HepG2 (cell line): ENCODE data around the gene BOLL. TPM values are rescaled to one million over a fixed set of nuclear protein-coding genes. Genes with fewer than 3 reads are reported as not detected.

Source experiments
- ATAC-seq: fragments of 200-7000 bp; cut with Tn5 transposase; 3 replicates; pipeline ENCODE4 v1.9.1; 2020; ENCODE audit warnings: mild to moderate bottlenecking, moderate library complexity
- BruUV-seq: library from RNA; stranded (reverse); fragments of 400-500 nt; replicated peaks from 2 replicates; lab custom pipeline; 2021; lab: Mats Ljungman, UMichigan
- CTCF ChIA-PET: fragments of 300-600 bp; formaldehyde crosslinking; extraction: SDS; loops from one replicate; lab custom pipeline; 2021; ENCODE audit warnings: low total read pairs, inconsistent platforms, low intra/inter-chr PET ratio; lab: Yijun Ruan, JAX
- POLR2A ChIA-PET: fragments of 350-600 bp; sonication (Branson Sonifier 250); formaldehyde crosslinking; loops from one replicate; lab custom pipeline; 2020; ENCODE audit warnings: antibody characterized with exemption, inconsistent platforms; lab: Yijun Ruan, JAX
- DNase-seq: peaks from one replicate; pipeline ENCODE4 v3.0.0-alpha.2; 2015; ENCODE audit warnings: low spot score
- FAIRE-seq: peaks from 3 replicates; lab custom pipeline; 2011; peaks lifted over from hg19 to GRCh38; lab: Jason Lieb, UNC
- H2AFZ ChIP-seq: one replicate; pipeline ENCODE4 v1.6.1; 2011; ENCODE audit warnings: low read length, inconsistent platforms
- H3K27ac ChIP-seq: fragments of 300-600 bp; 3 replicates; pipeline ENCODE4 v1.8.0; 2011; ENCODE audit warnings: mixed run types, mild to moderate bottlenecking, mixed read lengths, low read length, inconsistent platforms; ENCODE audit not compliant: insufficient read depth; ENCODE audit errors: extremely low read length
- H3K27me3 ChIP-seq, 2 experiments: fragments of 200-600 bp in 1 of 2; 2 replicates in 1 of 2; 3 replicates in 1 of 2; pipeline versions ENCODE4 v1.6.0 to v1.8.0; 2011; ENCODE audit warnings: low read length in 2 of 2, mild to moderate bottlenecking in 2 of 2, moderate library complexity in 2 of 2, inconsistent platforms in 1 of 2; ENCODE audit not compliant: insufficient read depth in 2 of 2, control insufficient read depth in 1 of 2
- H3K36me3 ChIP-seq, 2 experiments: fragments of 200-600 bp in 1 of 2; replicated peaks in 1 of 2; 2 replicates in 1 of 2; 3 replicates in 1 of 2; pipeline versions ENCODE4 v1.5.1 to v1.8.0; 2011; ENCODE audit warnings: low read length in 2 of 2, inconsistent platforms in 1 of 2; ENCODE audit not compliant: insufficient read depth in 2 of 2, control insufficient read depth in 1 of 2
- H3K4me1 ChIP-seq: 2 replicates; pipeline ENCODE4 v1.5.1; 2012; ENCODE audit warnings: low read length, inconsistent platforms; ENCODE audit not compliant: insufficient read depth
- H3K4me2 ChIP-seq: 2 replicates; pipeline ENCODE4 v1.6.0; 2011; ENCODE audit warnings: low read depth, low read length, inconsistent platforms
- H3K4me3 ChIP-seq, 3 experiments: fragments of 200-600 bp in 1 of 3; sonication (generic), shearing (Covaris generic) in 1 of 3; replicated peaks in 1 of 3; 2 replicates each; pipeline ENCODE4 v1.5.1; 2011 to 2016; ENCODE audit warnings: low read length in 3 of 3, inconsistent platforms in 2 of 3, low read depth in 2 of 3, mild to moderate bottlenecking in 2 of 3, control low read depth in 1 of 3, mixed read lengths in 1 of 3; ENCODE audit not compliant: insufficient read depth in 1 of 3
- H3K79me2 ChIP-seq: one replicate; pipeline ENCODE4 v1.6.1; 2011; ENCODE audit warnings: low read length, inconsistent platforms; ENCODE audit not compliant: insufficient read depth
- H3K9ac ChIP-seq: 2 replicates; pipeline ENCODE4 v1.6.0; 2011; ENCODE audit warnings: mild to moderate bottlenecking, low read depth, low read length, inconsistent platforms; ENCODE audit not compliant: insufficient read depth
- H3K9me3 ChIP-seq: 2 replicates; pipeline ENCODE4 v1.5.1; 2012; ENCODE audit warnings: mild to moderate bottlenecking, low read length
- H4K20me1 ChIP-seq: 2 replicates; pipeline ENCODE4 v1.6.0; 2011; ENCODE audit warnings: inconsistent platforms, mild to moderate bottlenecking, low read length, moderate library complexity; ENCODE audit not compliant: insufficient read depth
- ADNP ChIP-seq: sonication (generic); formaldehyde crosslinking; IDR thresholded peaks from 2 replicates; pipeline ENCODE4 v1.4.0; 2020; ENCODE audit warnings: missing genetic modification reagents
- ATF7-NPFF ChIP-seq: sonication (generic); formaldehyde crosslinking; IDR thresholded peaks from 2 replicates; pipeline ENCODE4 v1.8.1; 2023; ENCODE audit warnings: mild to moderate bottlenecking, low read depth, missing genetic modification reagents, moderate library complexity
- ATRX ChIP-seq: sonication (generic); formaldehyde crosslinking; IDR thresholded peaks from 2 replicates; pipeline ENCODE4 v1.4.0; 2020; ENCODE audit warnings: missing genetic modification reagents, borderline replicate concordance
- GABPA ChIP-seq, 2 experiments: IDR thresholded peaks; 2 replicates each; pipeline ENCODE4 v1.6.1; 2011 to 2016; ENCODE audit warnings: low read depth in 2 of 2, low read length in 1 of 2, missing biosample characterization in 1 of 2, missing genetic modification characterization in 1 of 2
- IKZF1 ChIP-seq: fragments of 450-650 bp; IDR thresholded peaks from 2 replicates; pipeline ENCODE4 v1.7.1; 2016
- MBD4 ChIP-seq: IDR thresholded peaks from 2 replicates; pipeline ENCODE4 v1.6.1; 2012; ENCODE audit warnings: low read length, inconsistent platforms, borderline replicate concordance
- PAX8 ChIP-seq: sonication (generic); formaldehyde crosslinking; IDR thresholded peaks from 2 replicates; pipeline ENCODE4 v1.8.0; 2022; ENCODE audit warnings: mild to moderate bottlenecking, missing genetic modification reagents, borderline replicate concordance
- PCBP2 ChIP-seq: fragments of 200-400 bp; formaldehyde crosslinking; optimal IDR thresholded peaks from 2 replicates; pipeline ENCODE3; 2018; ENCODE audit warnings: low read length, low read depth; ENCODE audit not compliant: poor library complexity, severe bottlenecking
- PHF8 ChIP-seq: sonication (generic); formaldehyde crosslinking; IDR thresholded peaks from 2 replicates; pipeline ENCODE4 v1.5.0; 2020; ENCODE audit warnings: missing genetic modification reagents
- REST ChIP-seq, 2 experiments: IDR thresholded peaks; 2 replicates each; pipeline ENCODE4 v1.6.1; 2011 to 2012; ENCODE audit warnings: low read length in 2 of 2, borderline replicate concordance in 1 of 2, low read depth in 1 of 2, mild to moderate bottlenecking in 1 of 2, moderate library complexity in 1 of 2
- TP53 ChIP-seq: sonication (generic); formaldehyde crosslinking; conservative IDR thresholded peaks from 2 replicates; pipeline ENCODE4 v1.4.0; 2020; ENCODE audit warnings: missing genetic modification reagents
- ZBTB14 ChIP-seq: sonication (generic); formaldehyde crosslinking; IDR thresholded peaks from 2 replicates; pipeline ENCODE4 v1.4.0; 2020; ENCODE audit warnings: missing genetic modification reagents
- ZNF10 ChIP-seq: sonication (generic); formaldehyde crosslinking; IDR thresholded peaks from 2 replicates; pipeline ENCODE4 v1.4.0; 2020; ENCODE audit warnings: mild to moderate bottlenecking, low read depth, missing genetic modification reagents, borderline replicate concordance
- ZNF577 ChIP-seq: sonication (generic); formaldehyde crosslinking; IDR thresholded peaks from 2 replicates; pipeline ENCODE4 v1.4.0; 2020; ENCODE audit warnings: mild to moderate bottlenecking, low read depth, missing genetic modification reagents, borderline replicate concordance
- ZSCAN31 ChIP-seq: sonication (generic); formaldehyde crosslinking; IDR thresholded peaks from 2 replicates; pipeline ENCODE4 v1.5.0; 2020; ENCODE audit warnings: low read depth, mild to moderate bottlenecking, missing genetic modification reagents
- ZUFSP ChIP-seq: sonication (generic); formaldehyde crosslinking; IDR thresholded peaks from 2 replicates; pipeline ENCODE4 v1.9.0; 2021; ENCODE audit warnings: missing genetic modification reagents, mild to moderate bottlenecking, borderline replicate concordance
- WGBS: methylation state at CpG from one replicate; pipeline ENCODE4 v1.1.6; 2017; ENCODE audit warnings: low lambda C conversion rate; 5-methylcytosine and 5-hydroxymethylcytosine counted together
- in situ Hi-C: cut with HindIII; loops from 2 replicates; pipeline ENCODE4 v1.10.0; 2017; ENCODE audit warnings: low pct_unique_long_range_greater_than_20kb; ENCODE audit not compliant: extremely low pct_ligation_motif_present
- intact Hi-C: fragments of 100-400 bp; cut with micrococcal nuclease; formaldehyde crosslinking; loops from one replicate; pipeline ENCODE4 v1.10.0; 2022; ENCODE audit not compliant: unreplicated experiment
- polyA plus RNA-seq, 8 experiments: library from polyadenylated mRNA; depleted of rRNA in 3 of 8; stranded (reverse) in 7 of 8; unstranded in 1 of 8; fragments of >200 nt; fragmentation: Illumina TruSeq in 4 of 8; extraction: Trizol in 4 of 8; gene quantifications; 2 replicates each; pipeline versions ENCODE4 v1.2.1 to v1.2.3, GENCODE V29; 2011 to 2016; ENCODE audit warnings: low read depth in 4 of 8, missing spikeins in 1 of 8, mixed read lengths in 1 of 8; ENCODE audit not compliant: insufficient read depth in 1 of 8
- total RNA-seq, 5 experiments: library from RNA; depleted of rRNA; stranded (reverse); fragments of >200 nt; fragmentation: Illumina TruSeq; extraction: Trizol; gene quantifications; 2 replicates each; pipeline ENCODE4 v1.2.3, GENCODE V29; 2016; ENCODE audit warnings: low read depth in 1 of 5

Gene BOLL
- total and polyA plus RNA-seq, 2 of the 13 experiments (the other 11 are each of a cell fraction or from before 2014, with no cell fraction given): not detected

- TF ChIP-seq GABPA (IDR thresholded peaks at IDR 0.05; ENCODE audit: low read depth, low read length): 0 out of 2 replicates have a peak, but pooled peaks have one; percentile 6
- no peak for TF ChIP-seq GABPA (CRISPR knock-in tag; IDR thresholded peaks at IDR 0.05; ENCODE audit: low read depth)
- TF ChIP-seq ZSCAN31 (CRISPR knock-in tag): no peak
- no peak for TF ChIP-seq ADNP (CRISPR knock-in tag)
- TF ChIP-seq MBD4: no peak
- TF ChIP-seq ZBTB14 (CRISPR knock-in tag): no peak
- TF ChIP-seq, all 625 proteins: peak for 2
Observed at GRCh38 chr2:197759625-197760292, 25.4 kb downstream of the BOLL start (continued).

GRCh38 chr2:197759013-197759412 lies 26.1 kb downstream of the BOLL start:
- POLR2A ChIA-PET: no interaction called here
- peak; percentile 31; the same call in 2 of the 3 replicates for ATAC-seq
- no peak for TF ChIP-seq ATRX (CRISPR knock-in tag)
- no peak for TF ChIP-seq TP53 (CRISPR knock-in tag)
- no peak for TF ChIP-seq PHF8
- TF ChIP-seq REST (IDR thresholded peaks at IDR 0.05; ENCODE audit: borderline replicate concordance in 1 of 2, low read depth in 1 of 2, low read length in 2 of 2): no peak
- TF ChIP-seq PAX8 (CRISPR knock-in tag): no peak
- TF ChIP-seq ZNF577: no peak
- TF ChIP-seq ZUFSP (CRISPR knock-in tag): no peak
- no peak for TF ChIP-seq ATF7-NPFF (CRISPR knock-in tag)
- no peak for TF ChIP-seq ZNF10 (CRISPR knock-in tag)
- no peak for TF ChIP-seq PCBP2
- no peak for TF ChIP-seq IKZF1

More at GRCh38 chr2:197759013-197759412, 26.1 kb downstream of the BOLL start:
- in situ Hi-C loops (no loop called here), intact Hi-C loops (no loop called here)
- no TSS peak for BruUV-seq
- no peak overlapping the region for H3K9ac ChIP-seq
- no peak overlapping the region for H3K27ac ChIP-seq
- H2AFZ ChIP-seq: no peak overlapping the region
- no peak for FAIRE-seq
- no peaks in the 10 kb centered on the region for H4K20me1 ChIP-seq
- CTCF ChIA-PET: no interaction called here
- peaks cover 14% of the 10 kb centered on the region; the same call in 1 of the 2 replicates for H3K9me3 ChIP-seq
- H3K79me2 ChIP-seq: no peaks in the 10 kb centered on the region
- no peaks in the 10 kb centered on the region for H3K4me1 ChIP-seq
- H3K36me3 ChIP-seq: no peaks in the 10 kb centered on the region
- DNase-seq: no peak
- no peaks in the 10 kb centered on the region; a peak in 1 of 5 replicates for H3K27me3 ChIP-seq
- no peak overlapping the region; the same call in 1 of the 2 replicates for H3K4me2 ChIP-seq
- 5% methylated on average over 4 of the region's 4 CpGs for WGBS
- H3K4me3 ChIP-seq: no peak overlapping the region
